A549 (cell line): Measurements from ENCODE around the gene CAPN8.

Experiments used
- CBX8 ChIP-seq: fragments of 200-600 bp; sonication (generic); IDR thresholded peaks from 2 replicates; pipeline ENCODE4 v1.6.1; 2016
- CEBPB ChIP-seq, 2 experiments: fragments of >200 bp in 1 of 2; sonication (Bioruptor Twin) in 1 of 2; formaldehyde crosslinking in 1 of 2; IDR thresholded peaks; 2 replicates each; pipeline ENCODE4 v1.6.1; 2012 to 2016
- CTCF ChIP-seq: fragments of >200 bp; sonication (Bioruptor Twin); formaldehyde crosslinking; IDR thresholded peaks from 3 replicates; pipeline ENCODE4 v1.5.1; 2016
- EP300 ChIP-seq, 2 experiments: fragments of >200 bp; sonication (Bioruptor Twin); formaldehyde crosslinking; IDR thresholded peaks; 2 replicates in 1 of 2; 3 replicates in 1 of 2; pipeline ENCODE4 v1.6.1; 2016 to 2017
- JUN ChIP-seq, 2 experiments: fragments of >200 bp; sonication (Bioruptor Twin); formaldehyde crosslinking; IDR thresholded peaks; 2 replicates in 1 of 2; 3 replicates in 1 of 2; pipeline ENCODE4 v1.6.1; 2016 to 2017
- MAX ChIP-seq: IDR thresholded peaks from 2 replicates; pipeline ENCODE4 v1.6.1; 2012
- MYC ChIP-seq: IDR thresholded peaks from 2 replicates; pipeline ENCODE4 v1.6.1; 2012; ENCODE audit warnings: mild to moderate bottlenecking, inconsistent platforms, low read length, improper control_type of control experiment, borderline replicate concordance
- POLR2A ChIP-seq: IDR thresholded peaks from 2 replicates; pipeline ENCODE4 v1.6.1; 2012; ENCODE audit warnings: mild to moderate bottlenecking, low read length
- POLR2AphosphoS2 ChIP-seq: conservative IDR thresholded peaks from 2 replicates; pipeline ENCODE4 v1.6.1; 2012; ENCODE audit warnings: low read length, improper control_type of control experiment, inconsistent platforms
- RCOR1 ChIP-seq: fragments of 150-350 bp; IDR thresholded peaks from 2 replicates; pipeline ENCODE4 v1.6.1; 2014; ENCODE audit warnings: antibody characterized with exemption, low read length, low read depth
- SREBF2 ChIP-seq: fragments of 450-650 bp; IDR thresholded peaks from 2 replicates; pipeline ENCODE4 v1.6.1; 2014; ENCODE audit warnings: mild to moderate bottlenecking, moderate library complexity
- ZC3H11A ChIP-seq: fragments of 450-650 bp; IDR thresholded peaks from 2 replicates; pipeline ENCODE4 v1.6.1; 2014; ENCODE audit warnings: antibody characterized with exemption, mild to moderate bottlenecking

GRCh38 chr1:223709598-223709997 is 44.1 kb upstream of the CAPN8 start:
- TF ChIP-seq ZC3H11A, result no peak
- no peak for TF ChIP-seq POLR2A
- no peak for TF ChIP-seq JUN (IDR thresholded peaks at IDR 0.05)
- no peak for TF ChIP-seq EP300 (IDR thresholded peaks at IDR 0.05)
- peak; percentile 29; the same call in 2 of the 3 replicates for TF ChIP-seq CTCF
- no peak for TF ChIP-seq SREBF2
- no peak for TF ChIP-seq POLR2AphosphoS2
- TF ChIP-seq MAX, result no peak
- TF ChIP-seq RCOR1, result no peak
- TF ChIP-seq MYC, result no peak
- no peak for TF ChIP-seq CEBPB (IDR thresholded peaks at IDR 0.05)
- TF ChIP-seq CBX8, result no peak
